MCF 10A (cell line): ENCODE results near the gene SDK1. TPM values are rescaled to one million over a fixed set of nuclear protein-coding genes. Genes with fewer than 3 reads are reported as not detected.

Source experiments
- BruUV-seq: library from RNA; stranded (reverse); fragments of 400-500 nt; replicated peaks from 2 replicates; lab custom pipeline; 2021; lab: Mats Ljungman, UMichigan
- CTCF ChIA-PET: fragments of 300-600 bp; sonication (Branson Sonifier 250); formaldehyde crosslinking; extraction: SDS; loops from one replicate; lab custom pipeline; 2021; ENCODE audit warnings: antibody characterized with exemption, inconsistent platforms; lab: Yijun Ruan, JAX
- POLR2A ChIA-PET: fragments of 300-600, 350-650 bp; sonication (Branson Sonifier 250); formaldehyde crosslinking; extraction: SDS; loops from one replicate; lab custom pipeline; 2020; ENCODE audit warnings: antibody characterized with exemption, inconsistent platforms; lab: Yijun Ruan, JAX
- DNase-seq: peaks from one replicate; pipeline ENCODE4 v3.0.0-alpha.2; 2018; ENCODE audit not compliant: unreplicated experiment
- H3K27ac Mint-ChIP-seq: one replicate; pipeline ENCODE4 v1.8.0; 2022; ENCODE audit warnings: mild to moderate bottlenecking, low read depth, mixed read lengths; ENCODE audit not compliant: unreplicated experiment
- H3K27me3 Mint-ChIP-seq: one replicate; pipeline ENCODE4 v1.8.0; 2022; ENCODE audit warnings: mixed read lengths; ENCODE audit not compliant: insufficient read depth, unreplicated experiment
- H3K36me3 Mint-ChIP-seq: one replicate; pipeline ENCODE4 v1.8.0; 2022; ENCODE audit warnings: mild to moderate bottlenecking, moderate library complexity, mixed read lengths; ENCODE audit not compliant: insufficient read depth, unreplicated experiment
- H3K4me1 Mint-ChIP-seq: one replicate; pipeline ENCODE4 v1.8.0; 2022; ENCODE audit warnings: mixed read lengths; ENCODE audit not compliant: insufficient read depth, unreplicated experiment
- H3K4me3 Mint-ChIP-seq: one replicate; pipeline ENCODE4 v1.8.0; 2022; ENCODE audit warnings: mild to moderate bottlenecking, moderate library complexity, mixed read lengths; ENCODE audit not compliant: unreplicated experiment
- H3K9me3 Mint-ChIP-seq: one replicate; pipeline ENCODE4 v1.8.0; 2022; ENCODE audit warnings: mixed read lengths; ENCODE audit not compliant: unreplicated experiment
- intact Hi-C: fragments of 100-400 bp; cut with micrococcal nuclease; formaldehyde crosslinking; loops from 2 replicates; pipeline ENCODE4 v1.14.1; 2022
- total RNA-seq: library from RNA; stranded (reverse); gene quantifications from 2 replicates; pipeline ENCODE4 v1.2.3, GENCODE V29; 2022
- TF ChIP-seq, protein P1 (sequence below): fragments of 200-600 bp; IDR thresholded peaks from one replicate; pipeline ENCODE4 v1.8.0; 2022; ENCODE audit warnings: antibody characterized with exemption, mild to moderate bottlenecking; ENCODE audit not compliant: unreplicated experiment

SDK1 gene
- total RNA-seq, 1 experiment from 2014 or later, result 3.3 TPM

DNA sequence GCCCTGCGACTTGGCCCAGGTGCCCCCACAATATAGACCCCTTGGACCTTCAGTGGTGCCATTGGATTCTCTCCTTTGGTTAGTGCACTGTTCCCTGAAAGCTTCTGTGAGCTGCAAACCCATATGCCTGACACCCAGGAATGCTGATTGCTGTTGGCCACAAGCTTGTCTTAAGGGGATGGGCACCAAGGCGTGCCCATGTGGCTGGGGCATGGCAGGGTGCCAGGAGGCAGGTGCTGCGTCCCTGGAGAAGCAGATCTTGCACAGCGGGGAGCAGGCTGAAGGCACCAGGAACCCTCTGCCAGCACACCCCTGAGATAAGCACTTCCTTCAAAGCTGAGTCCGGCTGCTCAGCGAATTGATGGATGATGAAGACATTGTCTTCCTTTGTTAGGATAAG is 411.8 kb downstream of the SDK1 start:
- CTCF ChIA-PET, result interaction anchor here (0.6 kb wide), 1 partner anchor 30 kb away, joined by 3 read pairs; no protein-coding TSS in a partner anchor
- peaks cover 4% of the 10 kb centered on the region for H3K36me3 Mint-ChIP-seq
- POLR2A ChIA-PET, result interaction anchor here (0.7 kb wide), 1 partner anchor 246 kb away, joined by 3 read pairs; no protein-coding TSS in a partner anchor
- TF ChIP-seq, protein P1, sequence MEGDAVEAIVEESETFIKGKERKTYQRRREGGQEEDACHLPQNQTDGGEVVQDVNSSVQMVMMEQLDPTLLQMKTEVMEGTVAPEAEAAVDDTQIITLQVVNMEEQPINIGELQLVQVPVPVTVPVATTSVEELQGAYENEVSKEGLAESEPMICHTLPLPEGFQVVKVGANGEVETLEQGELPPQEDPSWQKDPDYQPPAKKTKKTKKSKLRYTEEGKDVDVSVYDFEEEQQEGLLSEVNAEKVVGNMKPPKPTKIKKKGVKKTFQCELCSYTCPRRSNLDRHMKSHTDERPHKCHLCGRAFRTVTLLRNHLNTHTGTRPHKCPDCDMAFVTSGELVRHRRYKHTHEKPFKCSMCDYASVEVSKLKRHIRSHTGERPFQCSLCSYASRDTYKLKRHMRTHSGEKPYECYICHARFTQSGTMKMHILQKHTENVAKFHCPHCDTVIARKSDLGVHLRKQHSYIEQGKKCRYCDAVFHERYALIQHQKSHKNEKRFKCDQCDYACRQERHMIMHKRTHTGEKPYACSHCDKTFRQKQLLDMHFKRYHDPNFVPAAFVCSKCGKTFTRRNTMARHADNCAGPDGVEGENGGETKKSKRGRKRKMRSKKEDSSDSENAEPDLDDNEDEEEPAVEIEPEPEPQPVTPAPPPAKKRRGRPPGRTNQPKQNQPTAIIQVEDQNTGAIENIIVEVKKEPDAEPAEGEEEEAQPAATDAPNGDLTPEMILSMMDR, result no peak
- no TSS peak for BruUV-seq
- H3K27me3 Mint-ChIP-seq, result no peaks in the 10 kb centered on the region
- no peak overlapping the region for H3K27ac Mint-ChIP-seq
- intact Hi-C loops, result no loop called here
- H3K9me3 Mint-ChIP-seq, result no peaks in the 10 kb centered on the region
- DNase-seq, result no peak
- H3K4me3 Mint-ChIP-seq, result no peak overlapping the region
- peaks cover 7% of the 10 kb centered on the region for H3K4me1 Mint-ChIP-seq

DNA sequence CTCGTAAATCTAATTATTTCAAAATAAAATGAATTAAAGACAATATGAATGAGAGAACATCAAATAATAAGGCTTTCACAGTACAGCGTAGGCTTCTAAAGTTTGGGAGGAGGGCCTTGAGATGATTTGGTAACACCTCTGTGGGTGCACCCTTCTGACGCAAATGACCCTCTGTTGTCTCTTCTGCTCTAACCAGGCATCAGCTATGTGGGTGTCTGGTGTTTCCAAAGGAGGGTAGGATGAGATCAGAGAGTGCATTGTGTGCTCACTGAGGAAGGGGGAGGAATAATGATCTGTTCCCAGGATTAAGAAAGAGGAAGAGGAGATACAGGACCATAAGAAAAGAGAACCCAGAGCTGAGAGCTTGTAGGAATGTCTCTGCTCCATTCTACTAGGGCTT is 420.4 kb downstream of the SDK1 start:
- ChIA-PET POLR2A (no interaction called here), CTCF (interaction anchor here (0.8 kb wide), 1 partner anchor 47 kb away, joined by 3 read pairs; no protein-coding TSS in a partner anchor)
- Mint-ChIP-seq H3K4me3 (no peak overlapping the region), H3K27ac (no peak overlapping the region), H3K27me3 (no peaks in the 10 kb centered on the region), H3K36me3 (no peaks in the 10 kb centered on the region), H3K9me3 (no peaks in the 10 kb centered on the region), H3K4me1 (no peaks in the 10 kb centered on the region)
- BruUV-seq, result no TSS peak
- intact Hi-C loops, result no loop called here
- TF ChIP-seq, protein P1, result no peak
- no peak for DNase-seq

DNA sequence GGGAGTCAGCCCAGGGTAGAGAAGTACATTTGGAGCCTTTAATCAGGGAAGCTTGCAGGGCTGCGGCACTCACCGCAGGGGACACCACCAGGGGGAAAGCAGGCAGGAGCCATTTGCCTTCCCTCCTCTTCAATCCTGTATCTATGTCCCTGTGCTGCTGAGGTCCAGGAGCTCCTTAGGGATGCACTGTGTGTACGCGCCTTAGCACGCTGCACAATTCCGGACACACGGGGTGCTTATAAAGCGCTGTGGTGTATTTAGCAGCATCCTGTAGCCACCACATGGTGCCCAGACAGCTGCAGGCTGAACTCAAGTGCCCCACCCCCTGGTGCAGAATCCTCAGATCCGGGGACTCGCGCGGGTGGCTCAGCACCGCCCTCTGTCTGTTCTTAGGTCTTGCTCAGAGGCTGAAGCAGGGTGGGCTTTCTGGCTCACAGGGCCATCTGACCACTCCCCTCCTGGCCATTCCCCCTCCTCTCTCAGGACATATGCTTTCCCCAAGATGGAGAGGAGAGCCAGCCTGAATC is 421.4 kb downstream of the SDK1 start:
- POLR2A ChIA-PET, result no interaction called here
- no TSS peak for BruUV-seq
- H3K4me3 Mint-ChIP-seq, result no peak overlapping the region

DNA sequence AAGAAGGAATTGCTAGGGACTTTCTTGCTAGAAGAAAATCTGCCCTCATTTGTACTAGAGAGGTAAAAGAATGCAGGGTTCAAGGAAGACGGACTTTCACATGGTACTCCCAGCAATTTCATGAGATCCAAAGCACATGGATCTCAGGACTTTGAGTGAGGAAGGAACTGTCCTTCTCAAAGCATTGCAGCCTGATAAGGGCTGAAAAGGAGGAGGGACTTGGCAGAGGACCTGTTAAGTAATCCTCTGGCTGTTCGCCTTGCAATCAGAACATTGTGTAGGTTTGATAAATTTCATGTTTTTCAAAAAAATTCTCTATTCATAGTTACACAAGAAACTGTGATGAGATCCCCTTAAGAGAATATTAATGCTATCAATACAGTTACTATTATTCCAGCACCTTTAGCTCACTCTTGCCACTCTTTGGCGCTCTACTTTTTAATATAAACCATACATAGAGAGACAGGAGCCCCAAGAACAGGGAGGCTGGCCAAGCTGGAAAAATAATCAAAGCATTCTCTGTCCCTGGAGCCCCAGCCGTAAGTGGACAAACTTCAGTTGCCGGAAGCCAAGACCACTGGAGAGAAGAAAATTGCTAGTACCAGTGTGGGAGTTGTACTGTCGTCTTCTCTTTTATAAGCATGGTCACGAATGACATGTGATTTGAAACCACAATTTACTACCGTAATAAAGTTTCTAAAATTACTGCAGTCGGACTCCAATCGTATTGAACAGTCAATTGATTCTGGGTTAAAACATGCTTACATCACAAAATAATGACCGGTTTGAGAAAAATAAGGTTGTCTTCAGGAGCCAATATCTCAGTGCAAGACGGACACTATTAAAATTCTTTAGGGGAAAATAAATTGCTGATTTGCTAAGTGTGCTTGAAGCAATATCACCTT is 424.4 kb downstream of the SDK1 start:
- Mint-ChIP-seq H3K4me3 (no peak overlapping the region), H3K4me1 (no peaks in the 10 kb centered on the region), H3K9me3 (no peaks in the 10 kb centered on the region), H3K36me3 (no peaks in the 10 kb centered on the region), H3K27me3 (no peaks in the 10 kb centered on the region), H3K27ac (no peak overlapping the region)
- CTCF ChIA-PET, result no interaction called here
- intact Hi-C loops, result no loop called here
- TF ChIP-seq, protein P1, result no peak
- no TSS peak for BruUV-seq
- DNase-seq, result no peak
- POLR2A ChIA-PET, result interaction anchor here (0.5 kb wide), 1 partner anchor 261 kb away, joined by 3 read pairs; no protein-coding TSS in a partner anchor

More for the DNA sequence above, 421.4 kb downstream of the SDK1 start:
- no peaks in the 10 kb centered on the region for H3K36me3 Mint-ChIP-seq
- H3K27me3 Mint-ChIP-seq, result no peaks in the 10 kb centered on the region
- no peak for DNase-seq
- no peaks in the 10 kb centered on the region for H3K4me1 Mint-ChIP-seq
- H3K9me3 Mint-ChIP-seq, result no peaks in the 10 kb centered on the region
- H3K27ac Mint-ChIP-seq, result no peak overlapping the region
- TF ChIP-seq, protein P1, result no peak
- intact Hi-C loops, result no loop called here
- CTCF ChIA-PET, result no interaction called here
